Hematopoietic multipotent progenitor cell treated with erythropoietin and hydrocortisone succinate and interleukin-3 and kit ligand, for 8 days (in vitro differentiated cells): Measurements from ENCODE around the gene CFAP161.

Experiments used
- DNase-seq: peaks from one replicate; pipeline ENCODE4 v3.0.0-alpha.2; 2015

CFAP161 gene

GRCh38 chr15:81160312-81161159 lies 26.5 kb downstream of the CFAP161 start:
- no peak for DNase-seq

GRCh38 chr15:81161160-81161673 lies 27.1 kb downstream of the CFAP161 start:
- DNase-seq = no peak

- DNase-seq = no peak
These were observed 27.8 kb downstream of the CFAP161 start for GRCh38 chr15:81161851-81162250.

GRCh38 chr15:81163961-81164800 lies 30.1 kb downstream of the CFAP161 start:
- DNase-seq = peak; percentile 80

- no peak for DNase-seq
These were observed 31.5 kb downstream of the CFAP161 start for GRCh38 chr15:81165535-81165934.

GRCh38 chr15:81166636-81167305 lies 32.7 kb downstream of the CFAP161 start:
- no peak for DNase-seq

GRCh38 chr15:81168131-81168526 lies 34.1 kb downstream of the CFAP161 start:
- peak; percentile 12 for DNase-seq

- DNase-seq = peak; percentile 57
These were observed 34.6 kb downstream of the CFAP161 start for GRCh38 chr15:81168644-81169043.

GRCh38 chr15:81170511-81170910 lies 36.4 kb downstream of the CFAP161 start:
- DNase-seq = peak; percentile 28

GRCh38 chr15:81171286-81171685 lies 37.2 kb downstream of the CFAP161 start:
- no peak for DNase-seq

- peak; percentile 18 for DNase-seq
These were observed 40.2 kb downstream of the CFAP161 start for GRCh38 chr15:81174125-81174791.

GRCh38 chr15:81174792-81175327 lies 40.8 kb downstream of the CFAP161 start:
- no peak for DNase-seq

- DNase-seq = no peak
These were observed 41.4 kb downstream of the CFAP161 start for GRCh38 chr15:81175496-81175895.

- no peak for DNase-seq
These were observed 42.3 kb downstream of the CFAP161 start for GRCh38 chr15:81176291-81176893.

GRCh38 chr15:81178365-81178764 lies 44.3 kb downstream of the CFAP161 start:
- DNase-seq = no peak

- no peak for DNase-seq
These were observed 47.1 kb downstream of the CFAP161 start for GRCh38 chr15:81181220-81181619.

GRCh38 chr15:81182031-81182755 lies 48.1 kb downstream of the CFAP161 start:
- DNase-seq = no peak

- DNase-seq = no peak
These were observed 48.8 kb downstream of the CFAP161 start for GRCh38 chr15:81182756-81183438.

GRCh38 chr15:81183439-81183775 lies 49.3 kb downstream of the CFAP161 start:
- no peak for DNase-seq

- no peak for DNase-seq
These were observed 50.1 kb downstream of the CFAP161 start for GRCh38 chr15:81184188-81184587.
